ENCODE data around the gene PAPPA2.

DNA sequence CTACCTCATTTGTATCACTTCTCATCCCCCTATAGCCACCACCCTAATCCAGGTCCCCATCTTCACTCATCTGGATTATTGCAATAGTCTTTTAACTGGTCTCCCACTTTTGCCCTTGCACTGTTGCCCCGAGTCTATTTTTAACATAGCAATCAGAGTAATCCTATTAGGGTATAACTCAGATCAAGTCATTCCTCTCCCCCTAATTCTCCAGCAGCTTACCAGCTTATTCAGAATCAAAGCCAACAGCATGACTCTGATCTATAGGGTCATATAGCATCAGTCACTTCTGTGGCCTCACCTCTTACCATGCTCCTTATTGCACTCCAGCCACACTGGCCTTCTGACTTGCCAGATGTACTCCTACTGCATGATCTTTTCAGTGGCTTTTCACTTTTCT is 140.7 kb downstream of the PAPPA2 start:
- TF ChIP-seq, protein P1, sequence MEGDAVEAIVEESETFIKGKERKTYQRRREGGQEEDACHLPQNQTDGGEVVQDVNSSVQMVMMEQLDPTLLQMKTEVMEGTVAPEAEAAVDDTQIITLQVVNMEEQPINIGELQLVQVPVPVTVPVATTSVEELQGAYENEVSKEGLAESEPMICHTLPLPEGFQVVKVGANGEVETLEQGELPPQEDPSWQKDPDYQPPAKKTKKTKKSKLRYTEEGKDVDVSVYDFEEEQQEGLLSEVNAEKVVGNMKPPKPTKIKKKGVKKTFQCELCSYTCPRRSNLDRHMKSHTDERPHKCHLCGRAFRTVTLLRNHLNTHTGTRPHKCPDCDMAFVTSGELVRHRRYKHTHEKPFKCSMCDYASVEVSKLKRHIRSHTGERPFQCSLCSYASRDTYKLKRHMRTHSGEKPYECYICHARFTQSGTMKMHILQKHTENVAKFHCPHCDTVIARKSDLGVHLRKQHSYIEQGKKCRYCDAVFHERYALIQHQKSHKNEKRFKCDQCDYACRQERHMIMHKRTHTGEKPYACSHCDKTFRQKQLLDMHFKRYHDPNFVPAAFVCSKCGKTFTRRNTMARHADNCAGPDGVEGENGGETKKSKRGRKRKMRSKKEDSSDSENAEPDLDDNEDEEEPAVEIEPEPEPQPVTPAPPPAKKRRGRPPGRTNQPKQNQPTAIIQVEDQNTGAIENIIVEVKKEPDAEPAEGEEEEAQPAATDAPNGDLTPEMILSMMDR (conservative IDR thresholded peaks at IDR 0.05; ENCODE audit: low read length): no peak
- TF ChIP-seq EZH2phosphoT487 (IDR thresholded peaks at IDR 0.05; ENCODE audit: borderline replicate concordance, low read depth, low read length): no peak

Measured in OCI-LY7 (cell line).